HCT116 (cell line): ENCODE data around the gene ABHD11. TPM values are rescaled to one million over a fixed set of nuclear protein-coding genes. Genes with fewer than 3 reads are reported as not detected.

Source experiments
- ATAC-seq: fragments of 200-7000 bp; cut with Tn5 transposase; 2 replicates; pipeline ENCODE4 v1.9.1; 2020; ENCODE audit warnings: mild to moderate bottlenecking, moderate library complexity
- BruUV-seq: library from RNA; stranded (reverse); fragments of 400-500 nt; replicated peaks from 2 replicates; lab custom pipeline; 2021; lab: Mats Ljungman, UMichigan
- CTCF ChIA-PET: fragments of 300-600 bp; sonication (Branson Sonifier 250); formaldehyde crosslinking; loops from one replicate; lab custom pipeline; 2021; ENCODE audit warnings: antibody characterized with exemption; lab: Charles Lee
- POLR2A ChIA-PET: fragments of 300-600, 350-600 bp; sonication (Branson Sonifier 250); formaldehyde crosslinking; loops from one replicate; lab custom pipeline; 2021; ENCODE audit warnings: antibody characterized with exemption; lab: Charles Lee
- RAD21 ChIA-PET, 2 experiments: fragments of 300-600 bp; sonication (Branson Sonifier 250); formaldehyde crosslinking; loops; one replicate each; lab custom pipeline; 2023; ENCODE audit warnings: low total read pairs in 2 of 2; ENCODE audit not compliant: uncharacterized antibody in 2 of 2, unreplicated experiment in 2 of 2, low non-redundant PET in 1 of 2; lab: Charles Lee
- DNase-seq: peaks from one replicate; pipeline ENCODE4 v3.0.0-alpha.2; 2010; ENCODE audit warnings: low read depth, low spot score
- H2AFZ ChIP-seq: fragments of 200-600 bp; shearing (Covaris generic), sonication (generic); 2 replicates; pipeline ENCODE4 v1.6.1; 2017; ENCODE audit warnings: low read depth, mixed run types, mixed read lengths, antibody characterized with exemption, low read length; ENCODE audit not compliant: poor library complexity, severe bottlenecking
- H3K27ac ChIP-seq: 2 replicates; pipeline ENCODE4 v1.5.1; 2012; ENCODE audit warnings: low read depth, low read length
- H3K27me3 ChIP-seq: fragments of 200-600 bp; sonication (generic); 2 replicates; pipeline ENCODE4 v1.6.1; 2016; ENCODE audit warnings: mixed run types, low read length, mixed read lengths; ENCODE audit not compliant: insufficient read depth
- H3K36me3 ChIP-seq, 2 experiments: fragments of 200-500 bp in 1 of 2; fragments of 200-600 bp in 1 of 2; sonication (Bioruptor generic) in 1 of 2; sonication (generic) in 1 of 2; 2 replicates each; pipeline versions ENCODE4 v1.5.1 to v1.6.1; 2014 to 2016; ENCODE audit warnings: low read length in 2 of 2, inconsistent platforms in 1 of 2, mixed read lengths in 1 of 2, mixed run types in 1 of 2; ENCODE audit not compliant: insufficient read depth in 2 of 2, control insufficient read depth in 1 of 2
- H3K4me1 ChIP-seq, 2 experiments: fragments of 200-600 bp in 1 of 2; sonication (generic) in 1 of 2; 2 replicates each; pipeline versions ENCODE4 v1.5.1 to v1.6.1; 2012 to 2017; ENCODE audit warnings: low read length in 2 of 2, inconsistent platforms in 1 of 2, mild to moderate bottlenecking in 1 of 2, mixed read lengths in 1 of 2, mixed run types in 1 of 2, moderate library complexity in 1 of 2; ENCODE audit not compliant: insufficient read depth in 2 of 2, control insufficient read depth in 1 of 2
- H3K4me2 ChIP-seq: fragments of 200-600 bp; sonication (generic); 2 replicates; pipeline ENCODE4 v1.6.1; 2017; ENCODE audit warnings: mixed run types, low read length, mixed read lengths
- H3K4me3 ChIP-seq, 2 experiments: fragments of 200-600 bp in 1 of 2; sonication (generic) in 1 of 2; replicated peaks in 1 of 2; 2 replicates each; pipeline ENCODE4 v1.5.1; 2011 to 2016; ENCODE audit warnings: low read length in 2 of 2, control low read depth in 1 of 2, low read depth in 1 of 2, mild to moderate bottlenecking in 1 of 2, mixed read lengths in 1 of 2, mixed run types in 1 of 2
- H3K79me2 ChIP-seq: fragments of 200-600 bp; sonication (generic); 2 replicates; pipeline ENCODE4 v1.6.1; 2017; ENCODE audit warnings: mild to moderate bottlenecking, mixed run types, low read length, moderate library complexity, mixed read lengths; ENCODE audit not compliant: insufficient read depth
- H3K9ac ChIP-seq: fragments of 200-600 bp; sonication (generic); 2 replicates; pipeline ENCODE4 v1.6.1; 2016; ENCODE audit warnings: low read length, mixed read lengths
- H3K9me2 ChIP-seq: fragments of 200-600 bp; sonication (generic), shearing (Covaris generic); 2 replicates; pipeline ENCODE4 v1.6.1; 2017; ENCODE audit warnings: mixed run types, mild to moderate bottlenecking, moderate library complexity; ENCODE audit not compliant: insufficient read depth
- H3K9me3 ChIP-seq, 2 experiments: fragments of 200-500 bp in 1 of 2; fragments of 200-600 bp in 1 of 2; sonication (Bioruptor generic) in 1 of 2; sonication (generic) in 1 of 2; 2 replicates each; pipeline ENCODE4 v1.6.1; 2014 to 2017; ENCODE audit warnings: low read length in 2 of 2, mixed read lengths in 2 of 2, inconsistent platforms in 1 of 2, low read depth in 1 of 2, mild to moderate bottlenecking in 1 of 2, mixed run types in 1 of 2, moderate library complexity in 1 of 2; ENCODE audit not compliant: control insufficient read depth in 1 of 2, insufficient read depth in 1 of 2
- H4K20me1 ChIP-seq: fragments of 200-600 bp; sonication (generic), shearing (Covaris generic); 2 replicates; pipeline ENCODE4 v1.6.1; 2017; ENCODE audit warnings: mixed run types, mild to moderate bottlenecking, moderate library complexity; ENCODE audit not compliant: insufficient read depth
- EZH2 ChIP-seq: fragments of 200-600 bp; sonication (generic); IDR thresholded peaks from 2 replicates; pipeline ENCODE4 v1.6.1; 2017; ENCODE audit warnings: antibody characterized with exemption, mixed run types
- JUND ChIP-seq: IDR thresholded peaks from 2 replicates; pipeline ENCODE4 v1.6.1; 2012
- REST ChIP-seq: IDR thresholded peaks from 2 replicates; pipeline ENCODE4 v1.6.1; 2012; ENCODE audit warnings: low read depth
- ZNF274 ChIP-seq: fragments of 200-500 bp; sonication (Bioruptor generic); IDR thresholded peaks from 2 replicates; pipeline ENCODE4 v1.6.1; 2014; ENCODE audit warnings: mild to moderate bottlenecking, low read depth, low read length, inconsistent platforms
- intact Hi-C: fragments of 100-400 bp; cut with micrococcal nuclease; formaldehyde crosslinking; loops from 2 replicates; pipeline ENCODE4 v1.10.0; 2022
- total RNA-seq: library from RNA; stranded (reverse); gene quantifications from one replicate; pipeline ENCODE4 v1.2.1, GENCODE V29; 2021; ENCODE audit not compliant: unreplicated experiment
- TF ChIP-seq, protein P1 (sequence below), 3 experiments: fragments of 200-600 bp in 1 of 3; sonication (generic) in 1 of 3; IDR thresholded peaks in 2 of 3; conservative IDR thresholded peaks in 1 of 3; 2 replicates each; pipeline ENCODE4 v1.5.1; 2012 to 2017; ENCODE audit warnings: low read depth in 2 of 3, low read length in 2 of 3, antibody characterized with exemption in 1 of 3, borderline replicate concordance in 1 of 3, control low read depth in 1 of 3, mild to moderate bottlenecking in 1 of 3, mixed read lengths in 1 of 3, mixed run types in 1 of 3, moderate library complexity in 1 of 3; ENCODE audit not compliant: insufficient read depth in 1 of 3

The ABHD11 gene
- total RNA-seq, 1 experiment from 2014 or later, result 69.8 TPM

DNA sequence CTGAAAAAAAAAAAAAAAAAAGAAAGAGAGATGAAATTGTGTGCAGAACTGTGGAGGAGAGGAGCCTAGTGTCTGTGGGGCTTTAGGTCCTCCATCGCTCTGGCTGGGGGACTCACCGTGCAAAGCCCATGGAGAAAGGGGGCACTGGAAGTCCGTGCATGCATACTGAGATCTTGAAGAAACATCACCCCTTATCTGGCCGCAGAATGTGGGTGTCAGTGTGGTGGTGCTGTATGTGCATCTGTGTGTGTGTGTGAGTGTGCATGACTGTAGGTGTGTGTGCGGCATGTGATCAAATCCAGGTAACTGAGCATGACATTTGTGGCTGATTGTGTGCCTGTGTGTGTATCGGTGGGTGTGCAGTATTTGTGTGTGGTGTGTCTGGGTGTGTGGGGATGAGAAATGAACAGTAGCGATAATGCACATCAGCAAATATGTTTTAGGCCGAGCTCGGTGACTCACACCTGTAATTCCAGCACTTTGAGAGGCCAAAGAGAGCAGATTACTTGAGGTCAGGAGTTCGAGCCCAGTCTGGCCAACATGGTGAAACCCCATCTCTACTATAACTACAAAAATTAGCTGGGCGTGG is 40.3 kb upstream of the ABHD11 start (continued):
- TF ChIP-seq, protein P1, sequence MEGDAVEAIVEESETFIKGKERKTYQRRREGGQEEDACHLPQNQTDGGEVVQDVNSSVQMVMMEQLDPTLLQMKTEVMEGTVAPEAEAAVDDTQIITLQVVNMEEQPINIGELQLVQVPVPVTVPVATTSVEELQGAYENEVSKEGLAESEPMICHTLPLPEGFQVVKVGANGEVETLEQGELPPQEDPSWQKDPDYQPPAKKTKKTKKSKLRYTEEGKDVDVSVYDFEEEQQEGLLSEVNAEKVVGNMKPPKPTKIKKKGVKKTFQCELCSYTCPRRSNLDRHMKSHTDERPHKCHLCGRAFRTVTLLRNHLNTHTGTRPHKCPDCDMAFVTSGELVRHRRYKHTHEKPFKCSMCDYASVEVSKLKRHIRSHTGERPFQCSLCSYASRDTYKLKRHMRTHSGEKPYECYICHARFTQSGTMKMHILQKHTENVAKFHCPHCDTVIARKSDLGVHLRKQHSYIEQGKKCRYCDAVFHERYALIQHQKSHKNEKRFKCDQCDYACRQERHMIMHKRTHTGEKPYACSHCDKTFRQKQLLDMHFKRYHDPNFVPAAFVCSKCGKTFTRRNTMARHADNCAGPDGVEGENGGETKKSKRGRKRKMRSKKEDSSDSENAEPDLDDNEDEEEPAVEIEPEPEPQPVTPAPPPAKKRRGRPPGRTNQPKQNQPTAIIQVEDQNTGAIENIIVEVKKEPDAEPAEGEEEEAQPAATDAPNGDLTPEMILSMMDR (IDR thresholded peaks at IDR 0.05 in 2 of 3, conservative IDR thresholded peaks at IDR 0.05 in 1 of 3; ENCODE audit: borderline replicate concordance in 1 of 3, insufficient read depth in 1 of 3, low read depth in 2 of 3, low read length in 2 of 3), result no peak
- TF ChIP-seq JUND, result no peak
- TF ChIP-seq REST, result no peak
- no peak for TF ChIP-seq EZH2

DNA sequence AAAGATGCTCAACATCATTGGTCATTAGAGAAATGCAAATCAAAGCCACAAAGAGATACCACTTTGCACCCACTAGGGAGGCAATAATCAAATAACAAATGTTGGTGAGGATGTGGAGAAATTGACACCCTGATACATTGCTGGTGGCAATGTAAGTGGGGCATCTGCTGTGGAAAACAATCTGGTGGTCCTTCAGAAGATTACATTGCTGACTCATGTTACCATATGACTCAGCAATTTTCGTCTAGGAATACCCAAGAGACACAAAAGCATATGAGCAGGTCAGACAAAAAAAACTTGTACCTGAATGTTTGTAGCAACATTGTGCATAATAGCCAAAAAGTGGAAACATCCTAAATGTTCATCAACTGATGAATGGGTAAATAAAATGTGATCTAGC is 36.3 kb upstream of the ABHD11 start:
- no TSS peak for BruUV-seq
- no peak overlapping the region for H3K27ac ChIP-seq
- CTCF ChIA-PET, result no interaction called here

More for the DNA sequence above, 36.3 kb upstream of the ABHD11 start:
- Histone ChIP-seq H4K20me1 (no peaks in the 10 kb centered on the region), H3K4me3 (no peak overlapping the region), H3K36me3 (no peaks in the 10 kb centered on the region), H3K4me1 (peaks cover 19 to 46% of the 10 kb centered on the region in 2 experiments; a peak in 3 of 4 replicates)
- intact Hi-C loops, result no loop called here
- TF ChIP-seq ZNF274, result no peak
- TF ChIP-seq, all 23 proteins: peak for 0
- H3K9me2 ChIP-seq, result no peaks in the 10 kb centered on the region
- no peaks in the 10 kb centered on the region for H3K79me2 ChIP-seq
- RAD21 ChIA-PET, result no interaction called here
- ATAC-seq (no peak), DNase-seq (no peak)
- no peak overlapping the region for H2AFZ ChIP-seq
- POLR2A ChIA-PET, result no interaction called here
- no peaks in the 10 kb centered on the region for H3K27me3 ChIP-seq
- H3K9me3 ChIP-seq, result no peaks in the 10 kb centered on the region
- H3K9ac ChIP-seq, result no peak overlapping the region
- peak overlapping the region; percentile 24 for H3K4me2 ChIP-seq
